Smooth muscle cell (in vitro differentiated cells): Measurements from ENCODE around the gene ERN1. TPM values are rescaled to one million over a fixed set of nuclear protein-coding genes. Genes with fewer than 3 reads are reported as not detected.

Source experiments
- DNase-seq: peaks from one replicate; lab custom pipeline; 2025; ENCODE audit not compliant: unreplicated experiment; lab: John Stamatoyannopoulos, UW
- H2AFZ ChIP-seq: fragments of 200-600 bp; sonication (generic); 2 replicates; pipeline ENCODE4 v1.6.0; 2016; ENCODE audit warnings: antibody characterized with exemption, low read depth, mild to moderate bottlenecking
- H3F3A ChIP-seq: fragments of 200-600 bp; sonication (generic); 2 replicates; pipeline ENCODE4 v1.6.0; 2017; ENCODE audit warnings: antibody characterized with exemption, low read depth
- H3K27ac ChIP-seq: fragments of 200-600 bp; sonication (generic); 2 replicates; pipeline ENCODE4 v1.5.1; 2016; ENCODE audit warnings: low read depth, mild to moderate bottlenecking
- H3K27me3 ChIP-seq: fragments of 200-600 bp; sonication (generic); 2 replicates; pipeline ENCODE4 v1.6.1; 2016; ENCODE audit warnings: low read depth, mild to moderate bottlenecking
- H3K36me3 ChIP-seq: fragments of 200-600 bp; sonication (generic); 2 replicates; pipeline ENCODE4 v1.5.1; 2016; ENCODE audit warnings: low read depth
- H3K4me1 ChIP-seq: fragments of 200-600 bp; sonication (generic); 2 replicates; pipeline ENCODE4 v1.5.1; 2016; ENCODE audit warnings: low read depth
- H3K4me2 ChIP-seq: fragments of 200-600 bp; sonication (generic); 2 replicates; pipeline ENCODE4 v1.6.0; 2016; ENCODE audit warnings: mild to moderate bottlenecking
- H3K4me3 ChIP-seq: fragments of 200-600 bp; sonication (generic); 2 replicates; pipeline ENCODE4 v1.5.1; 2016; ENCODE audit warnings: mild to moderate bottlenecking
- H3K79me2 ChIP-seq: fragments of 200-600 bp; sonication (generic); 2 replicates; pipeline ENCODE4 v1.6.0; 2016; ENCODE audit warnings: low read depth, mild to moderate bottlenecking
- H3K9ac ChIP-seq: fragments of 200-600 bp; sonication (generic); 2 replicates; pipeline ENCODE4 v1.6.0; 2016; ENCODE audit warnings: low read depth
- H3K9me3 ChIP-seq: fragments of 200-600 bp; sonication (generic); replicated peaks from 2 replicates; pipeline ENCODE4 v1.5.1; 2016; ENCODE audit warnings: low read depth
- H4K20me1 ChIP-seq: fragments of 200-600 bp; sonication (generic); 2 replicates; pipeline ENCODE4 v1.6.0; 2016; ENCODE audit warnings: low read depth
- CTCF ChIP-seq: fragments of 200-600 bp; sonication (generic); IDR thresholded peaks from 2 replicates; pipeline ENCODE4 v1.5.1; 2017; ENCODE audit warnings: borderline replicate concordance, mild to moderate bottlenecking, antibody characterized with exemption; ENCODE audit not compliant: insufficient read depth, poor library complexity, severe bottlenecking
- WGBS: methylation state at CpG from one replicate; pipeline ENCODE4 v1.1.7; 2016; ENCODE audit warnings: low lambda C conversion rate; 5-methylcytosine and 5-hydroxymethylcytosine counted together
- polyA plus RNA-seq: library from polyadenylated mRNA; unstranded; fragments of >200 nt; fragmentation: Nextera tagmentation; extraction: Ambion mirVana; gene quantifications from 2 replicates; pipeline ENCODE4 v1.2.1, GENCODE V29; 2016
- total RNA-seq: library from RNA; depleted of rRNA; stranded (reverse); fragments of >200 nt; gene quantifications from 2 replicates; pipeline ENCODE4 v1.2.3, GENCODE V29; 2014

The ERN1 gene
- total and polyA plus RNA-seq, 2 experiments from 2014 or later: 8.6 to 9.0 TPM

- Histone ChIP-seq H3K79me2 (no peaks in the 10 kb centered on the region), H3K4me2 (no peak overlapping the region), H3K9ac (no peak overlapping the region), H3K27me3 (peaks cover 39% of the 10 kb centered on the region), H2AFZ (no peak overlapping the region), H3K36me3 (no peaks in the 10 kb centered on the region), H4K20me1 (no peaks in the 10 kb centered on the region), H3F3A (no peaks in the 10 kb centered on the region), H3K27ac (no peak overlapping the region), H3K9me3 (no peaks in the 10 kb centered on the region), H3K4me1 (no peaks in the 10 kb centered on the region), H3K4me3 (no peak overlapping the region)
- DNase-seq: no peak
- WGBS: 93% methylated on average over 11 of the region's 11 CpGs
- no peak for TF ChIP-seq CTCF
Measured at GRCh38 chr17:63996430-63997182, 133.3 kb downstream of the ERN1 start.

- no peak for DNase-seq
- Histone ChIP-seq H2AFZ (no peak overlapping the region), H3K4me1 (no peaks in the 10 kb centered on the region), H3K27me3 (peaks cover 40% of the 10 kb centered on the region), H3K36me3 (no peaks in the 10 kb centered on the region), H3F3A (no peaks in the 10 kb centered on the region), H3K4me3 (no peak overlapping the region), H3K27ac (no peak overlapping the region), H4K20me1 (no peaks in the 10 kb centered on the region), H3K9ac (no peak overlapping the region), H3K79me2 (no peaks in the 10 kb centered on the region), H3K9me3 (no peaks in the 10 kb centered on the region), H3K4me2 (no peak overlapping the region)
- WGBS: 89% methylated on average over 5 of the region's 5 CpGs
- no peak for TF ChIP-seq CTCF
Measured at GRCh38 chr17:63995626-63996025, 134.3 kb downstream of the ERN1 start.

- Histone ChIP-seq H3K4me1 (no peaks in the 10 kb centered on the region), H3K4me2 (no peak overlapping the region), H3K4me3 (no peak overlapping the region), H3K9ac (no peak overlapping the region), H3K27me3 (peaks cover 40% of the 10 kb centered on the region), H3K79me2 (no peaks in the 10 kb centered on the region), H4K20me1 (no peaks in the 10 kb centered on the region), H3K36me3 (no peaks in the 10 kb centered on the region), H2AFZ (no peak overlapping the region), H3K27ac (no peak overlapping the region), H3F3A (no peaks in the 10 kb centered on the region), H3K9me3 (no peaks in the 10 kb centered on the region)
- no peak for DNase-seq
- no peak for TF ChIP-seq CTCF
- 73% methylated on average over 3 of the region's 3 CpGs for WGBS
Measured at GRCh38 chr17:63993368-63993985, 136.5 kb downstream of the ERN1 start.
